ENCODE data around the gene FILIP1.

The FILIP1 gene, protein sequence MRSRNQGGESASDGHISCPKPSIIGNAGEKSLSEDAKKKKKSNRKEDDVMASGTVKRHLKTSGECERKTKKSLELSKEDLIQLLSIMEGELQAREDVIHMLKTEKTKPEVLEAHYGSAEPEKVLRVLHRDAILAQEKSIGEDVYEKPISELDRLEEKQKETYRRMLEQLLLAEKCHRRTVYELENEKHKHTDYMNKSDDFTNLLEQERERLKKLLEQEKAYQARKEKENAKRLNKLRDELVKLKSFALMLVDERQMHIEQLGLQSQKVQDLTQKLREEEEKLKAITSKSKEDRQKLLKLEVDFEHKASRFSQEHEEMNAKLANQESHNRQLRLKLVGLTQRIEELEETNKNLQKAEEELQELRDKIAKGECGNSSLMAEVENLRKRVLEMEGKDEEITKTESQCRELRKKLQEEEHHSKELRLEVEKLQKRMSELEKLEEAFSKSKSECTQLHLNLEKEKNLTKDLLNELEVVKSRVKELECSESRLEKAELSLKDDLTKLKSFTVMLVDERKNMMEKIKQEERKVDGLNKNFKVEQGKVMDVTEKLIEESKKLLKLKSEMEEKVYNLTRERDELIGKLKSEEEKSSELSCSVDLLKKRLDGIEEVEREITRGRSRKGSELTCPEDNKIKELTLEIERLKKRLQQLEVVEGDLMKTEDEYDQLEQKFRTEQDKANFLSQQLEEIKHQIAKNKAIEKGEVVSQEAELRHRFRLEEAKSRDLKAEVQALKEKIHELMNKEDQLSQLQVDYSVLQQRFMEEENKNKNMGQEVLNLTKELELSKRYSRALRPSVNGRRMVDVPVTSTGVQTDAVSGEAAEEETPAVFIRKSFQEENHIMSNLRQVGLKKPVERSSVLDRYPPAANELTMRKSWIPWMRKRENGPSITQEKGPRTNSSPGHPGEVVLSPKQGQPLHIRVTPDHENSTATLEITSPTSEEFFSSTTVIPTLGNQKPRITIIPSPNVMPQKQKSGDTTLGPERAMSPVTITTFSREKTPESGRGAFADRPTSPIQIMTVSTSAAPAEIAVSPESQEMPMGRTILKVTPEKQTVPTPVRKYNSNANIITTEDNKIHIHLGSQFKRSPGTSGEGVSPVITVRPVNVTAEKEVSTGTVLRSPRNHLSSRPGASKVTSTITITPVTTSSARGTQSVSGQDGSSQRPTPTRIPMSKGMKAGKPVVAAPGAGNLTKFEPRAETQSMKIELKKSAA (N-terminal part only)

DNA sequence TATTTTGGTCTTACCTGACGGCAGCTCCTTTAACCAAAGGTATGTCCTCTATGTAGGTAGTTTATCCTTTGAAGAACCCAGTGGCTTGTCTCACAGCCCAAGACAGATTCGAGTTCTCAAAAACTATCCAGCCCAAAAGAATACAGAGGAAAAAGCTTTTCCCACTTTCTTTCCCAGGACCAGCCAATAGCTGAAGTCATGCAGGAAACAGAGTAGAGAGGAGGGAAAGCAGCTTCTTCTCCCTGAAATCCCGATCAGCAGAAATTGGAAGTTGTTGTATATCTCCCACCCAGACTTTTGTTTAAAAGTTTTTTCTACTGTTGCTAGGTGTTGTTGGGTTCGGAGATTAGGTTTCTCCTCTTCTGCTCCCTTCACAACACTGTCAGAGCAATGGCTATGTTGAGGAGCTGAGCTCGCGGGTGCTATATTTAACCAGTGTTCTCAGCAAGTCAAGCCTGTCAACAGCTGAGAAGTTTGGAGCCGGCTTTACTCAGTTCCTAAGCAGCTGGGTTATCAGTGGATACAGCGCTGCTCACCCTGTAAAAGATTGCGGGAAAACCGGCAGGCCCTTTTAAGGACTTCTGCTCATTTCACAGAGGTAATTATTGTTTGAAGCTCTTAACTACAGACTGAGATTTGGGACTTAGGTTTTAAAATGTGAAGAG lies at the start of gene FILIP1:
FILIP1 (minus strand) TSS at position 401 of the 665 bp plus-strand sequence. CDS start 78,828 bp downstream, outside the sequence.
- DNase-seq (ENCODE audit: low read depth) = peak; percentile 40
- H3K4me3 ChIP-seq (ENCODE audit: control insufficient read depth, low read depth, low read length) = no peak within 1 kb of the TSS

DNA sequence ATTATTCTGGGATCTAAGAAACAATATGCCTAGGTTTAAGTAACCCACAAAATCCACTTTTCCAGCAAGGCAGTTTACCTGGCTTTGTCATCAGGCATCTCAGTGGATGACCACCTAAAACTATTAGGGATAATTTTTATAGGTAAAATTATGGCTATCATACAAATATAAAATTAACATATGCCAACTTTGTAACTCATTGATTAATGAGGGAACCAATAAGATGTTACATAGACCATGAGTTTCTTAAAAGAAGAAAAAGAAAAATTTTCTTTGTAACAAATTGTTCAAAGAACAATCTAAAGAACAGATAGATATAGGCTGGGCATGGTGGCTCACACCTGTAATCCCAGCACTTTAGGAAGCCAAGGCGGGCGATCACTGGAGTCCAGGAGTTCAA lies 49.7 kb upstream of the FILIP1 start:
- TF ChIP-seq, protein P1, sequence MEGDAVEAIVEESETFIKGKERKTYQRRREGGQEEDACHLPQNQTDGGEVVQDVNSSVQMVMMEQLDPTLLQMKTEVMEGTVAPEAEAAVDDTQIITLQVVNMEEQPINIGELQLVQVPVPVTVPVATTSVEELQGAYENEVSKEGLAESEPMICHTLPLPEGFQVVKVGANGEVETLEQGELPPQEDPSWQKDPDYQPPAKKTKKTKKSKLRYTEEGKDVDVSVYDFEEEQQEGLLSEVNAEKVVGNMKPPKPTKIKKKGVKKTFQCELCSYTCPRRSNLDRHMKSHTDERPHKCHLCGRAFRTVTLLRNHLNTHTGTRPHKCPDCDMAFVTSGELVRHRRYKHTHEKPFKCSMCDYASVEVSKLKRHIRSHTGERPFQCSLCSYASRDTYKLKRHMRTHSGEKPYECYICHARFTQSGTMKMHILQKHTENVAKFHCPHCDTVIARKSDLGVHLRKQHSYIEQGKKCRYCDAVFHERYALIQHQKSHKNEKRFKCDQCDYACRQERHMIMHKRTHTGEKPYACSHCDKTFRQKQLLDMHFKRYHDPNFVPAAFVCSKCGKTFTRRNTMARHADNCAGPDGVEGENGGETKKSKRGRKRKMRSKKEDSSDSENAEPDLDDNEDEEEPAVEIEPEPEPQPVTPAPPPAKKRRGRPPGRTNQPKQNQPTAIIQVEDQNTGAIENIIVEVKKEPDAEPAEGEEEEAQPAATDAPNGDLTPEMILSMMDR (conservative IDR thresholded peaks at IDR 0.05; ENCODE audit: control insufficient read depth, insufficient read depth, low read depth, low read length) = no peak
- H3K4me3 ChIP-seq (ENCODE audit: control insufficient read depth, low read depth, low read length) = no peak overlapping the region
- no peak for DNase-seq (ENCODE audit: low read depth)

More for the DNA sequence above, at the start of gene FILIP1:
- TF ChIP-seq, protein P1 (conservative IDR thresholded peaks at IDR 0.05; ENCODE audit: control insufficient read depth, insufficient read depth, low read depth, low read length) = no peak

DNA sequence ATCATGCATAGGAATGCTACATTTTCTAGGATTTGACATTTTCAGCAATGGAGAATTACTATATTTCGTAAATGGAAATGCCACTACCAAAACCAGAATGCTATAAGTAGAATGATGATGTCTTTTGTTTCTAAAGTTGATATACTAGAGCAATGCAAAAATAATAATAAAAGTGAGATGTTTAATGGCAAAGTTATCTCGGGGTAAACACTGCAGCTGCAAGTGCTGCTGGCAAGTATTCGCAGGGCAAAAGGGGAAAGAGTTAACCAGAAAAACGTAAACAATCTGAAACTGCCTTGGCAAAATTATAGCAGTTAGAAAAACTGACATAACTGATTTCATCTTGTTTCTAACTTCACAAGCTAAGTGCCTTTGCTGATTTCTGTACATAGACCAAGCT lies 45.5 kb upstream of the FILIP1 start:
- TF ChIP-seq, protein P1 (conservative IDR thresholded peaks at IDR 0.05; ENCODE audit: control insufficient read depth, insufficient read depth, low read depth, low read length) = no peak
- H3K4me3 ChIP-seq (ENCODE audit: control insufficient read depth, low read depth, low read length) = no peak overlapping the region
- no peak for DNase-seq (ENCODE audit: low read depth)

DNA sequence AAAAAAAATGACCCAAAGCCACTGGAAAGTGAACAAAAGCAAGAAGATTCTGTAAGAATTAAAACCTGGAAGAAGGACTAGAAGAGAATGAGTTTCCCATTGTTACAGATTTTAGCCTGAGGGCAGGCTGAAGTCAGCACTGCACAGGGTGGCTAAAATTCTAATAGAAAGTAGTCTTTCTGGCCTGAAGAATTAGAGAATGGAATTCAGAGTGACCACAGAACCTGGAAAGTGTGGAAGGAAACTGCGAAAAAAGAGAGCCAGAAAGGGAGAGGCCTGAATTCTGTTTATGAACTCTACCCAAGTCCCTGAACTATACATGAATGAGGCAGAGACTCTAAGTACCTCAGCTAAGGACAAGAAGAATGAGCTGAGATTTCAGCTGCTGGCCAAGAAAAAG lies 38.9 kb upstream of the FILIP1 start:
- TF ChIP-seq, protein P1 (conservative IDR thresholded peaks at IDR 0.05; ENCODE audit: control insufficient read depth, insufficient read depth, low read depth, low read length) = no peak
- H3K4me3 ChIP-seq (ENCODE audit: control insufficient read depth, low read depth, low read length) = no peak overlapping the region
- no peak for DNase-seq (ENCODE audit: low read depth)

DNA sequence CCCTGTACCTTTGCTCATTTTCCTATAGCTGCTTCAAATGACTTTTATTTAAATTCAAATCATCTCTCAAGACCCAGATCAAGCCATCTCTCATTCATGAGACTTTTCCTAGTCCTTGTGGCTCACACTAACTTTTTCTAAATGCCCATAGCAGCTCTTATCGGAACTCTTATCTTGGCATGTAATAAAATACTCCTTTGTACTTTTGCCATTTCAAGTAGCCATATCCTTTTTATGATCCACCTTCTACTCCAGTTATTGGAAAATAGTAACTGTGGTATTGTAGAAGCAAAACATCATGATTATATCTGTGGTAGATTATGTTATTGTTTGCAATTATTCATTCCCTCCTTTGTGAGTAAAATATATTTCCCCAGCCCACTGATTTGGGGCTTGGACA lies 37.6 kb upstream of the FILIP1 start:
- TF ChIP-seq, protein P1 (conservative IDR thresholded peaks at IDR 0.05; ENCODE audit: control insufficient read depth, insufficient read depth, low read depth, low read length) = no peak
- no peak overlapping the region for H3K4me3 ChIP-seq (ENCODE audit: control insufficient read depth, low read depth, low read length)
- no peak for DNase-seq (ENCODE audit: low read depth)

DNA sequence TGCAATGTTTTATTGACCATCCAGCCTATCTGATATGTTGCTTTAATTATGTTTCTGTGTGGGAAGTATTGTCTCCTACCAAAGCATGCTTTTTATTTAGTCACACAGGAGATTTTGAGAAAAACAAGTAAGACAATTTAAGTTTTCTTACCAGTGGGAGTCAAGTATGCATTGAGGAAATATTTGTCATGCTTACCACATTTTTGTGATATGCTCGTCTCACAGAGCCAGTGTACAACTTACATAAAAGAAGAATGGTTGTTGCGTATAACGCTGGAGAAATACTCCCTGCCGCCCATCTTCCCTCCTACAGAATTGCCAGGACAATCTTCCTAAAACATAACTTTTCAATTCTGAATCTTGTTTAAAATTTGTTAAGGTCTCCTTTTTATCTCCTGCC lies 37.1 kb upstream of the FILIP1 start:
- H3K4me3 ChIP-seq (ENCODE audit: control insufficient read depth, low read depth, low read length) = no peak overlapping the region
- peak; percentile 2 for DNase-seq (ENCODE audit: low read depth)
- TF ChIP-seq, protein P1 (conservative IDR thresholded peaks at IDR 0.05; ENCODE audit: control insufficient read depth, insufficient read depth, low read depth, low read length) = no peak
